Trophoblast cell (in vitro differentiated cells and primary cell): Measurements from ENCODE around the gene GALNT16.

ENCODE experiments used
- DNase-seq, 2 donors: peaks; one replicate each; pipeline ENCODE4 v3.0.0-alpha.2; 2016
- H2AFZ ChIP-seq: 2 replicates; pipeline ENCODE4 v1.6.1; 2013; ENCODE audit warnings: low read length, moderate library complexity, mild to moderate bottlenecking; ENCODE audit not compliant: insufficient read depth, poor library complexity
- H2AK5ac ChIP-seq: 2 replicates; pipeline ENCODE4 v1.6.1; 2013; ENCODE audit warnings: mild to moderate bottlenecking, low read length
- H2BK120ac ChIP-seq: 2 replicates; pipeline ENCODE4 v1.6.1; 2013; ENCODE audit warnings: low read length, mild to moderate bottlenecking, moderate library complexity; ENCODE audit not compliant: insufficient read depth, poor library complexity
- H2BK12ac ChIP-seq: 2 replicates; pipeline ENCODE4 v1.6.1; 2013; ENCODE audit warnings: mild to moderate bottlenecking, low read length, moderate library complexity
- H2BK5ac ChIP-seq: 2 replicates; pipeline ENCODE4 v1.6.1; 2013; ENCODE audit warnings: low read length, low read depth, moderate library complexity, mild to moderate bottlenecking; ENCODE audit not compliant: poor library complexity
- H3K14ac ChIP-seq: 2 replicates; pipeline ENCODE4 v1.6.1; 2013; ENCODE audit warnings: mild to moderate bottlenecking, low read length
- H3K18ac ChIP-seq: 2 replicates; pipeline ENCODE4 v1.6.1; 2013; ENCODE audit warnings: mild to moderate bottlenecking, low read length
- H3K23ac ChIP-seq: 2 replicates; pipeline ENCODE4 v1.6.1; 2013; ENCODE audit warnings: low read length
- H3K27ac ChIP-seq: 2 replicates; pipeline ENCODE4 v1.5.1; 2013; ENCODE audit warnings: low read depth, mild to moderate bottlenecking, inconsistent platforms, low read length, moderate library complexity
- H3K27me3 ChIP-seq: 2 replicates; pipeline ENCODE4 v1.6.1; 2013; ENCODE audit warnings: inconsistent platforms, mild to moderate bottlenecking, low read length, moderate library complexity; ENCODE audit not compliant: insufficient read depth
- H3K36me3 ChIP-seq, 2 experiments: 1 replicate in 1 of 2; 2 replicates in 1 of 2; pipeline ENCODE4 v1.6.1; 2013; ENCODE audit warnings: low read length in 2 of 2, mild to moderate bottlenecking in 2 of 2, moderate library complexity in 1 of 2; ENCODE audit not compliant: insufficient read depth in 2 of 2, control insufficient read depth in 1 of 2
- H3K4ac ChIP-seq: 2 replicates; pipeline ENCODE4 v1.6.1; 2013; ENCODE audit warnings: low read depth, mild to moderate bottlenecking, low read length, moderate library complexity
- H3K4me1 ChIP-seq, 2 experiments: 1 replicate in 1 of 2; 2 replicates in 1 of 2; pipeline ENCODE4 v1.6.1; 2013; ENCODE audit warnings: low read length in 2 of 2, mild to moderate bottlenecking in 2 of 2, moderate library complexity in 1 of 2; ENCODE audit not compliant: insufficient read depth in 2 of 2, control insufficient read depth in 1 of 2
- H3K4me2 ChIP-seq: 2 replicates; pipeline ENCODE4 v1.6.1; 2013; ENCODE audit warnings: inconsistent platforms, mild to moderate bottlenecking, low read length, moderate library complexity
- H3K4me3 ChIP-seq: 2 replicates; pipeline ENCODE4 v1.5.1; 2013; ENCODE audit warnings: mild to moderate bottlenecking, low read depth, low read length, inconsistent platforms
- H3K79me1 ChIP-seq: one replicate; pipeline ENCODE4 v1.6.1; 2013; ENCODE audit warnings: low read length
- H3K79me2 ChIP-seq: 2 replicates; pipeline ENCODE4 v1.6.1; 2013; ENCODE audit warnings: low read length, mild to moderate bottlenecking; ENCODE audit not compliant: control insufficient read depth, insufficient read depth, poor library complexity
- H3K9ac ChIP-seq: 2 replicates; pipeline ENCODE4 v1.6.1; 2013; ENCODE audit warnings: mild to moderate bottlenecking, low read length
- H3K9me3 ChIP-seq: 2 replicates; pipeline ENCODE4 v1.6.1; 2013; ENCODE audit warnings: low read depth, mild to moderate bottlenecking, control low read depth, inconsistent platforms, low read length; ENCODE audit not compliant: insufficient read depth
- H4K12ac ChIP-seq: 2 replicates; pipeline ENCODE4 v1.6.1; 2013; ENCODE audit warnings: low read depth, mild to moderate bottlenecking, low read length, moderate library complexity
- H4K8ac ChIP-seq: 2 replicates; pipeline ENCODE4 v1.6.1; 2013; ENCODE audit warnings: low read depth, mild to moderate bottlenecking, low read length, moderate library complexity
- H4K91ac ChIP-seq: one replicate; pipeline ENCODE4 v1.6.1; 2013; ENCODE audit warnings: low read depth, mild to moderate bottlenecking, low read length, moderate library complexity
- WGBS: extraction: QIAGEN DNeasy Blood & Tissue Kit; methylation state at CpG from one replicate; pipeline ENCODE4 v1.1.7; 2013; ENCODE audit warnings: missing lambda C conversion rate; ENCODE audit not compliant: insufficient read length, insufficient coverage; ENCODE audit errors: extremely low coverage; 5-methylcytosine and 5-hydroxymethylcytosine counted together

GALNT16 gene

DNA sequence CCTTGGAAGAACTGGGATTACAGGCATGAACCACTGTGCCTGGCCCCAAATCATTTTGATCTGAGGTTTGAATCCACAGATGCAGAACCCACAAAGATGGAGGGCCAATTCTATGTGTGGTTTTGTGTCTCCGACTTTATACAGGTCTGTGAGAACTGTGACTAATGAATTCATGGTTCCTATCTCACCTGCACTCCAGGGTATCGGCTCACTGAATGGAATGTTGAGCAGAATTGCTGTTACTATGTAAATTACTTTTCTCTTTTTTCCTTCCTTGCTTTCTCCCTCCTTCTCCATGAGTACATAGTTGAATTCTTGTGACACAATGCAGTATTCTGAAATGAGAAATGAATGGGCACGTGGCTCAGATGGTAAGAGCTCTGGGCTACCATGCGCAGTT, 21.1 kb upstream of the GALNT16 start:
- peaks cover 9 to 22% of the 10 kb centered on the region in 2 experiments for H3K36me3 ChIP-seq
- no peak overlapping the region for H2AFZ ChIP-seq
- H2BK12ac ChIP-seq = no peak overlapping the region
- no peaks in the 10 kb centered on the region for H3K79me1 ChIP-seq
- H2AK5ac ChIP-seq = no peak overlapping the region
- H2BK120ac ChIP-seq = no peak overlapping the region
- H3K9me3 ChIP-seq = no peaks in the 10 kb centered on the region
- H4K8ac ChIP-seq = no peak overlapping the region
- H4K91ac ChIP-seq = no peak overlapping the region
- H3K4me3 ChIP-seq = no peak overlapping the region
- no peak for DNase-seq
- no peak overlapping the region for H3K4ac ChIP-seq
- no peak overlapping the region for H3K9ac ChIP-seq
- no peak overlapping the region for H3K18ac ChIP-seq
- H3K23ac ChIP-seq = no peak overlapping the region
- WGBS = no CpG with 5 or more reads among the region's 4 CpGs
- no peak overlapping the region for H4K12ac ChIP-seq
- H3K79me2 ChIP-seq = no peaks in the 10 kb centered on the region
- H3K27me3 ChIP-seq = no peaks in the 10 kb centered on the region
- H3K4me1 ChIP-seq = no peaks in the 10 kb centered on the region
- no peak overlapping the region for H3K27ac ChIP-seq
- no peak overlapping the region for H3K14ac ChIP-seq
- H2BK5ac ChIP-seq = no peak overlapping the region
- no peak overlapping the region for H3K4me2 ChIP-seq

DNA sequence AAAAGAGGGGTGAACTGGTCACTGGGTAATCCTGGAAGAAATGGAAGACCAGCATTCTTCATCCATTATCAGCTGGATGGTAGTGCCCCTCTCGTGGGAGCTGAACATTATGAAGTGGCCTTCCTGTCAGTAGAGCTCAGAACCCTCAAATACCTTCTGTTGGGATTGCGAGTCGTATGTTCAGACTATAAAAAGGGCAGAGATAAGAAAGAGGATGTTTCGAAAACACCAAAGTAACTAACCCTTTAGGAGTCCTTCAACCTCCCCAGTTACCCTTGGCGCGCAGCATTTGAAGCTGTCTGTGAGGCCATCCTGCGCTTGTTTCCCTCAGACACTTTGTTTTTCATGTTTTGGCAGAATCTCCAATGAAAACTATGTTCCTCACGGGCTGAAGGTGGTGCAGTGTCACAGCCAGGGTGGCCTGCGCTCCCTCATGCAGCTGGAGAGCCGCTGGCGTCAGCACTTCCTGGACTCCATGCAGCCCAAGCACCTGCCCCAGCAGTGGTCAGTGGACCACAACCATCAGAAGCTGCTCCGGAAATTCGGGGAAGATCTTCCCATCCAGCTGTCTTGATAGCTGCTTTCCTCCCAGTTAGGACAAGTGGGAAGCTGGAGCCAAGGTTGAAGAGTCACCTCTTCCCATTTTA, 19.3 kb upstream of the GALNT16 start:
- Histone ChIP-seq H3K23ac (no peak overlapping the region), H3K4me1 (no peaks in the 10 kb centered on the region), H2AK5ac (no peak overlapping the region), H3K4me3 (peak overlapping the region; percentile 5), H2BK12ac (no peak overlapping the region), H3K79me1 (no peaks in the 10 kb centered on the region), H2BK5ac (no peak overlapping the region), H4K12ac (peak overlapping the region; percentile 44), H2AFZ (no peak overlapping the region), H3K14ac (no peak overlapping the region), H3K27ac (no peak overlapping the region), H3K27me3 (no peaks in the 10 kb centered on the region), H3K4me2 (no peak overlapping the region), H2BK120ac (no peak overlapping the region), H3K4ac (no peak overlapping the region), H3K79me2 (no peaks in the 10 kb centered on the region), H4K91ac (no peak overlapping the region), H3K9ac (no peak overlapping the region), H3K9me3 (no peaks in the 10 kb centered on the region), H4K8ac (no peak overlapping the region), H3K36me3 (peaks cover 8 to 22% of the 10 kb centered on the region in 2 experiments), H3K18ac (no peak overlapping the region)
- WGBS = no CpG with 5 or more reads among the region's 13 CpGs
- DNase-seq = no peak

DNA sequence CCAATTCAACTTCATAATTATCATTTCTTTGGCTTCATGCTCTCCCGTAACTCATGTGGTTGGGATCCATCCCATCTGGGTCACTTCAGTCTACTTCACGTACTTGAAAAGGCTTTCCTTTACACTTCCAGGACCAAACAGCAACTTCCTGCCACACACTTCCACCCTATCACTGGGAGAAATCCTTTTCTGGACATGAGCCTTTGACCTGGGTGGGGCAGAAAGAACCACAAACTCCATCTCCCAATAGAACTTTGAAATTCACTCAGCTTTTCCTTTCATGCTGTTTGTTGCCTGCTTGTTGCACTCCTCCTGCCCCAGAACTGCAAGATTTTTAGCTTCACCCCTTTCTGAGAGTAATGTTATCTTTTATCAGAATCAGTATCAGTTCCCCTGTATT, 18.4 kb upstream of the GALNT16 start:
- H2BK5ac ChIP-seq = no peak overlapping the region
- H4K8ac ChIP-seq = no peak overlapping the region
- no peak overlapping the region for H2BK120ac ChIP-seq
- no peaks in the 10 kb centered on the region for H3K4me1 ChIP-seq
- H3K27me3 ChIP-seq = no peaks in the 10 kb centered on the region
- no peak for DNase-seq
- no peak overlapping the region for H4K12ac ChIP-seq
- H3K79me1 ChIP-seq = no peaks in the 10 kb centered on the region
- H3K23ac ChIP-seq = no peak overlapping the region
- H3K27ac ChIP-seq = no peak overlapping the region
- H2BK12ac ChIP-seq = no peak overlapping the region
- no peak overlapping the region for H2AK5ac ChIP-seq
- H3K79me2 ChIP-seq = no peaks in the 10 kb centered on the region
- H3K4me2 ChIP-seq = no peak overlapping the region
- no peak overlapping the region for H4K91ac ChIP-seq
- no CpG with 5 or more reads among the region's 2 CpGs for WGBS
- no peaks in the 10 kb centered on the region for H3K9me3 ChIP-seq
- no peak overlapping the region for H3K9ac ChIP-seq
- no peak overlapping the region for H3K4me3 ChIP-seq
- no peak overlapping the region for H2AFZ ChIP-seq
- peaks cover 5 to 16% of the 10 kb centered on the region in 2 experiments for H3K36me3 ChIP-seq
- no peak overlapping the region for H3K14ac ChIP-seq
- H3K18ac ChIP-seq = no peak overlapping the region
- no peak overlapping the region for H3K4ac ChIP-seq

DNA sequence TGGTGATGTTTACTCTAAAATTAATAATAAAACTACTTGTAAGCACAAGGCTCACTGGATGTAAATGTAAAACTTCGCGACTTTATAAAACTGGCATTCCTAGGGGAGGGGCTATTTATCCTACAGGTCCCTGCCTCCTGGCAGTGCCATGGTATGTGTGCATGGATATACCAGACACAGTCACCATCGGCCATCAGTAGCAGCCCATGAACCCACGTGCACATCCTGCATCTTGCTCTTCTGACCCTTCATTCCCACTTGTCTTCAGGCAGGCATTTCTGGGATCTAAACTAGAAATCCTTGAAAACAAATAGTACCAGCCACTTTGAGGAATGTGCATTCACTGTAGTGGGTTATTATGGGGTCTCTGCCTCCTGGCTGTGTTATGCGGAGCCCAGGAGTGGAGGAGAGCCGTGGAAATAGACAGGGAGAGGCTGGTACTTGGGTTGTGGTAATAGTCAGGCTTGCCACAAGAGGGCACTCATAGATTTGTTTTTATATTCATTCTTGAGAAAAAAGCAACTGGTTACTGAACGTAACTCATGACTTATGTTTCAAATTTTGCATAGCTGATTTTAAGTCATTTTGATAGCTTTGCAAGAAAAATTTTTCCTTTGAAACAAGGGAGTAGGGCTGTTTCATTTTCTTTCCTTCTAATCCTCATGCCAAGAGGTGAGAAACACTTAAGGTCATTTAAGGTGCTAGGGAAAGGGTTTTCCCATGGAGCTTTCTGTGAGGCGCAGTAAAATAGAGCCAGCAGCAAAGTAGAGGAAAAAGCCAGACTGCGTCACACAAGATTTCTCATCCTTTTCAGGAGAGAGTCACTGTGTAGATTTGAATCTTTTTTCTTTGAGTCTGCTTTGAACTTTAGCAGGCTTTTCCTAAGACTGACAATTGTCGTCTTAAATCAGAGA, 17.4 kb upstream of the GALNT16 start:
- Histone ChIP-seq H3K9ac (peak overlapping the region; percentile 75), H3K4me2 (no peak overlapping the region), H3K36me3 (peaks cover 1 to 9% of the 10 kb centered on the region in 2 experiments)

More for the DNA sequence above, 17.4 kb upstream of the GALNT16 start:
- Histone ChIP-seq H2AK5ac (no peak overlapping the region), H3K9me3 (no peaks in the 10 kb centered on the region), H2BK12ac (no peak overlapping the region), H4K12ac (no peak overlapping the region), H4K91ac (no peak overlapping the region), H3K14ac (no peak overlapping the region), H3K27me3 (no peaks in the 10 kb centered on the region), H2BK5ac (no peak overlapping the region), H3K27ac (no peak overlapping the region), H3K79me2 (no peaks in the 10 kb centered on the region), H3K4me3 (no peak overlapping the region), H3K4me1 (no peaks in the 10 kb centered on the region), H3K18ac (no peak overlapping the region), H3K79me1 (no peaks in the 10 kb centered on the region), H3K23ac (no peak overlapping the region), H3K4ac (no peak overlapping the region), H2BK120ac (no peak overlapping the region), H2AFZ (no peak overlapping the region), H4K8ac (no peak overlapping the region)
- peak; percentile 47 to 79 for DNase-seq
- no CpG with 5 or more reads among the region's 10 CpGs for WGBS
